Measurements from ENCODE around the gene SCGB1C1. TPM values are rescaled to one million over a fixed set of nuclear protein-coding genes. Genes with fewer than 3 reads are reported as not detected.

The SCGB1C1 gene
- total RNA-seq, 1 donor from 2014 or later: not detected

DNA sequence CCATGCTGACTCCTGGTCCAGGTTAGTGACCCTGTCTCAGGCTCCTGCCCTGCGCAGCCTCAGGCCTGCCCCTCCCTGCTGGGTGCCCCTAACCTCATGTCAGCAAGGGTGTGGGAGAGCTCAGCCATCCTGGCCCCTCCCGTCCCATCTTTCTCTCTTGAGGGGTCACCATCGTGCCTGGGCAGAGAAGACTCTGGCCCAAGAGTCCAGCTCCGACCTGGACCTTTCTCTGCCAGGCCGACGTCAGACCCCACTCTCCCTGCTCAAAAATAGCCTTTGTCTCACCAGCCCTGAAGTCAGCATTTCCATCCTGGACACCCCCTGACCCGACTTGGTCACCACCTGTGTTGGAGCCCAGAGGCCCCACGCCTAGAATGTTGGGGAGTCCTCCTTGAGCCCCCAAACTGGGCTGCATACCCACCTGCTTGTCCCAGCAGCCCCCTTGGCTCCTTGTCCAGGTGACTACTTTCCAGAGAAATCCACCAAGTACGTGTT is 4.9 kb downstream of the SCGB1C1 start:
- no peak for TF ChIP-seq CTCF (IDR thresholded peaks at IDR 0.05; ENCODE audit: insufficient read depth, low read length, poor library complexity, severe bottlenecking)
- DNase-seq (ENCODE audit: low read depth): no peak
- H3K4me3 ChIP-seq (ENCODE audit: low read depth, low read length): no peak overlapping the region
- H3K27me3 ChIP-seq (ENCODE audit: control insufficient read depth, insufficient read depth, low read length): no peaks in the 10 kb centered on the region
- H3K36me3 ChIP-seq (ENCODE audit: control insufficient read depth, insufficient read depth, low read length): no peaks in the 10 kb centered on the region

DNA sequence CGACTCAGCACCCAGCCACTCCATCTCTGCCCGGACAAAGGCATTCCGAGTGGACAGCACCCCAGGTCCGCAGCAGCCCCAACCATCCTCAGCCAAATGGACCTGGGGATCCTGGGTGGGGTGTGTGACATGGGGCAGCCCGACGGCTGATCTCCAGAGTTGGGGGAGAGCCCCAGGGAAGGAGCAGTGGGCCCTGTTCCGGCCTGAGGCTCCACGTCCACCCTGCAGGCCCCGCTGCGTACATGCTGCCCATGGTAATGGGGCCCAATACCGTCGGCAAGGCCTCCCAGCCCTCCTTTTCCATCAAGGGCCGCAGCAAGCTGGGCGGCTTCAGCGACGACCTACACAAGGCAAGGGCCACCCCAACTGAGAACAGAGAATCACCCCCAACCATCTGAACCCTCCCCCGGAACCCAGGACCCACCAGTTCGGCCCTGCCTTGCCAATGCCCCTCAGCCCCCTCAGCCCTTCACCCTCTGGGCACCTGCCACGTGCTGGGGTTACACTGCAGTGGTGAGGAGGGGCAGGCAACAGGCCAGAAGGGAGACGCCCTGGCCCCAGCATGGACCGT is 5.4 kb downstream of the SCGB1C1 start:
- Histone ChIP-seq H3K27me3 (ENCODE audit: control insufficient read depth, insufficient read depth, low read length) (no peaks in the 10 kb centered on the region), H3K36me3 (ENCODE audit: control insufficient read depth, insufficient read depth, low read length) (no peaks in the 10 kb centered on the region), H3K4me3 (ENCODE audit: low read depth, low read length) (no peak overlapping the region)
- no peak for TF ChIP-seq CTCF (IDR thresholded peaks at IDR 0.05; ENCODE audit: insufficient read depth, low read length, poor library complexity, severe bottlenecking)
- DNase-seq (ENCODE audit: low read depth): no peak

GRCh38 chr11:199004-199581 is 6.2 kb downstream of the SCGB1C1 start:
- TF ChIP-seq CTCF (IDR thresholded peaks at IDR 0.05; ENCODE audit: insufficient read depth, low read length, poor library complexity, severe bottlenecking): no peak
- H3K27me3 ChIP-seq (ENCODE audit: control insufficient read depth, insufficient read depth, low read length): no peaks in the 10 kb centered on the region
- no peak for DNase-seq (ENCODE audit: low read depth)
- no peak overlapping the region for H3K4me3 ChIP-seq (ENCODE audit: low read depth, low read length)
- H3K36me3 ChIP-seq (ENCODE audit: control insufficient read depth, insufficient read depth, low read length): no peaks in the 10 kb centered on the region

DNA sequence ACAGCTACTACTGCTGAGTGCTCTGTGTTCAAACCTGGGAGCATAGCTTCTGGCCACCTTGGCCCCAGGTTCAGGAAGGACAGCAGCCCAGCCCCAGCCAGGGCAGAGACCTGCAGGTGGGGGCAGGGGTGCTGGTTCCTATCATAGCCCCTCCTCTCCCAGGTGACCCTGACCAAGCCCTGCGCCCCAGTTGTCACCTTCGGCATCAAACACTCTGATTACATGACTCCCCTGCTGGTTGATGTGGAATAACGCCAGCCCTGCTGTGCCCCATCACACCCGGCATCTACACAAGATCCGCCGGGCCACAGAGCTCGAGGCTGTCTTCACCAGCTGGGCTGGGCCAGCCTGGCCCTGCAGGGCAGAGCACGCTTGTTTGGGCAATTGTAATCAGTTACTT is 6.9 kb downstream of the SCGB1C1 start:
- DNase-seq (ENCODE audit: low read depth): no peak
- Histone ChIP-seq H3K27me3 (ENCODE audit: control insufficient read depth, insufficient read depth, low read length) (no peaks in the 10 kb centered on the region), H3K4me3 (ENCODE audit: low read depth, low read length) (no peak overlapping the region), H3K36me3 (ENCODE audit: control insufficient read depth, insufficient read depth, low read length) (no peaks in the 10 kb centered on the region)
- no peak for TF ChIP-seq CTCF (IDR thresholded peaks at IDR 0.05; ENCODE audit: insufficient read depth, low read length, poor library complexity, severe bottlenecking)

- H3K4me3 ChIP-seq (ENCODE audit: low read depth, low read length): no peak overlapping the region
- TF ChIP-seq CTCF (IDR thresholded peaks at IDR 0.05; ENCODE audit: insufficient read depth, low read length, poor library complexity, severe bottlenecking): no peak
- no peaks in the 10 kb centered on the region for H3K27me3 ChIP-seq (ENCODE audit: control insufficient read depth, insufficient read depth, low read length)
- DNase-seq (ENCODE audit: low read depth): no peak
- no peaks in the 10 kb centered on the region for H3K36me3 ChIP-seq (ENCODE audit: control insufficient read depth, insufficient read depth, low read length)
These were observed 7.5 kb downstream of the SCGB1C1 start for GRCh38 chr11:200224-201003.
